SK-N-SH (cell line): ENCODE results near the gene LGSN. TPM values are rescaled to one million over a fixed set of nuclear protein-coding genes. Genes with fewer than 3 reads are reported as not detected.

Experiments
- CTCF ChIA-PET: fragments of 300-600, 350-600 bp; formaldehyde crosslinking; extraction: SDS; loops from one replicate; lab custom pipeline; 2021; lab: Yijun Ruan, JAX
- POLR2A ChIA-PET: fragments of 350-600 bp; sonication (Branson Sonifier 250); formaldehyde crosslinking; extraction: SDS; loops from one replicate; lab custom pipeline; 2020; ENCODE audit warnings: antibody characterized with exemption, inconsistent platforms; lab: Yijun Ruan, JAX
- DNase-seq: peaks from one replicate; pipeline ENCODE4 v3.0.0; 2012
- H2AFZ ChIP-seq: fragments of 200-600 bp; sonication (generic); 2 replicates; pipeline ENCODE4 v1.8.1; 2016; ENCODE audit warnings: antibody characterized with exemption, mild to moderate bottlenecking, low read depth
- H3F3A ChIP-seq: fragments of 200-600 bp; sonication (generic); replicated peaks from 2 replicates; pipeline ENCODE3; 2016; ENCODE audit warnings: antibody characterized with exemption, mild to moderate bottlenecking; ENCODE audit not compliant: insufficient read depth
- H3K27ac ChIP-seq, 2 experiments: fragments of 200-500 bp in 1 of 2; fragments of 200-600 bp in 1 of 2; sonication (Bioruptor generic) in 1 of 2; sonication (generic), shearing (Covaris generic) in 1 of 2; 2 replicates each; pipeline versions ENCODE4 v1.5.1 to v1.6.1; 2014 to 2016; ENCODE audit warnings: low read depth in 2 of 2, inconsistent platforms in 1 of 2, low read length in 1 of 2, mild to moderate bottlenecking in 1 of 2, mixed read lengths in 1 of 2
- H3K27me3 ChIP-seq: fragments of 200-600 bp; sonication (generic), shearing (Covaris generic); 2 replicates; pipeline ENCODE4 v1.6.1; 2016; ENCODE audit warnings: mixed run types; ENCODE audit not compliant: insufficient read depth
- H3K36me3 ChIP-seq, 2 experiments: fragments of 200-500 bp in 1 of 2; fragments of 200-600 bp in 1 of 2; sonication (Bioruptor generic) in 1 of 2; sonication (generic) in 1 of 2; replicated peaks in 1 of 2; 2 replicates each; pipeline versions ENCODE3 to v1.5.1; 2014 to 2016; ENCODE audit warnings: low read length in 1 of 2, mild to moderate bottlenecking in 1 of 2; ENCODE audit not compliant: insufficient read depth in 2 of 2, control insufficient read depth in 1 of 2
- H3K4me1 ChIP-seq, 2 experiments: fragments of 200-500 bp in 1 of 2; fragments of 200-600 bp in 1 of 2; sonication (Bioruptor generic) in 1 of 2; sonication (generic), shearing (Covaris generic) in 1 of 2; 2 replicates each; pipeline versions ENCODE4 v1.5.1 to v1.6.1; 2014 to 2016; ENCODE audit warnings: low read depth in 1 of 2, low read length in 1 of 2, mixed run types in 1 of 2; ENCODE audit not compliant: insufficient read depth in 2 of 2, control insufficient read depth in 1 of 2
- H3K4me2 ChIP-seq: fragments of 200-600 bp; sonication (generic), shearing (Covaris generic); 2 replicates; pipeline ENCODE4 v1.6.1; 2017; ENCODE audit warnings: mixed run types
- H3K4me3 ChIP-seq, 2 experiments: fragments of 200-500 bp in 1 of 2; fragments of 200-600 bp in 1 of 2; sonication (Bioruptor generic) in 1 of 2; sonication (generic), shearing (Covaris generic) in 1 of 2; 2 replicates each; pipeline versions ENCODE4 v1.5.1 to v1.8.1; 2014 to 2016; ENCODE audit warnings: low read depth in 2 of 2, inconsistent platforms in 1 of 2, low read length in 1 of 2, mild to moderate bottlenecking in 1 of 2, mixed read lengths in 1 of 2, moderate library complexity in 1 of 2
- H3K79me2 ChIP-seq: fragments of 200-600 bp; sonication (generic); 2 replicates; pipeline ENCODE4 v1.8.1; 2017; ENCODE audit warnings: mild to moderate bottlenecking; ENCODE audit not compliant: insufficient read depth
- H3K9ac ChIP-seq: fragments of 200-600 bp; sonication (generic); 2 replicates; pipeline ENCODE4 v1.6.1; 2017; ENCODE audit warnings: mixed run types
- H3K9me2 ChIP-seq: fragments of 200-600 bp; sonication (generic); 2 replicates; pipeline ENCODE4 v1.6.1; 2017; ENCODE audit warnings: mixed run types
- H3K9me3 ChIP-seq: fragments of 200-600 bp; sonication (generic); 2 replicates; pipeline ENCODE4 v1.6.1; 2017; ENCODE audit warnings: mixed run types, mild to moderate bottlenecking, moderate library complexity
- H4K20me1 ChIP-seq: fragments of 200-600 bp; sonication (generic); 2 replicates; pipeline ENCODE4 v1.6.1; 2017; ENCODE audit warnings: mild to moderate bottlenecking, mixed run types; ENCODE audit not compliant: insufficient read depth
- CHD2 ChIP-seq: fragments of 150-350 bp; IDR thresholded peaks from 2 replicates; pipeline ENCODE4 v1.6.1; 2018; ENCODE audit warnings: low read length; ENCODE audit not compliant: partially characterized antibody
- ELF1 ChIP-seq: IDR thresholded peaks from 2 replicates; pipeline ENCODE4 v1.4.0; 2012
- EP300 ChIP-seq, 2 experiments: IDR thresholded peaks; 2 replicates each; pipeline versions ENCODE4 v1.4.0 to v1.6.1; 2012; ENCODE audit warnings: borderline replicate concordance in 1 of 2, low read depth in 1 of 2, low read length in 1 of 2
- FOSL2 ChIP-seq: IDR thresholded peaks from 2 replicates; pipeline ENCODE4 v1.4.0; 2012; ENCODE audit warnings: low read depth, mild to moderate bottlenecking, moderate library complexity, borderline replicate concordance
- FOXM1 ChIP-seq: IDR thresholded peaks from 2 replicates; pipeline ENCODE4 v1.4.0; 2012; ENCODE audit warnings: low read depth, mild to moderate bottlenecking
- IRF3 ChIP-seq: fragments of 150-350 bp; IDR thresholded peaks from 2 replicates; pipeline ENCODE4 v1.6.1; 2016; ENCODE audit warnings: mild to moderate bottlenecking, low read depth, low read length
- JUND ChIP-seq: IDR thresholded peaks from 2 replicates; pipeline ENCODE4 v1.4.0; 2012
- MEF2A ChIP-seq: IDR thresholded peaks from 2 replicates; pipeline ENCODE4 v1.4.0; 2012; ENCODE audit warnings: low read depth, borderline replicate concordance
- NFIC ChIP-seq: IDR thresholded peaks from 2 replicates; pipeline ENCODE4 v1.4.0; 2012; ENCODE audit warnings: borderline replicate concordance
- NRF1 ChIP-seq: IDR thresholded peaks from 2 replicates; pipeline ENCODE4 v1.6.1; 2012; ENCODE audit warnings: low read depth, mild to moderate bottlenecking, low read length
- POLR2AphosphoS5 ChIP-seq: IDR thresholded peaks from 2 replicates; pipeline ENCODE4 v1.6.1; 2012; ENCODE audit warnings: low read depth, low read length
- RCOR1 ChIP-seq: fragments of 150-350 bp; IDR thresholded peaks from 2 replicates; pipeline ENCODE4 v1.6.1; 2017; ENCODE audit warnings: antibody characterized with exemption, low read length
- REST ChIP-seq: IDR thresholded peaks from 2 replicates; pipeline ENCODE4 v1.6.1; 2012; ENCODE audit warnings: mild to moderate bottlenecking, low read depth, low read length, moderate library complexity
- SMC3 ChIP-seq: IDR thresholded peaks from 2 replicates; pipeline ENCODE4 v1.6.1; 2012; ENCODE audit warnings: low read depth, low read length, improper control_type of control experiment
- TCF12 ChIP-seq: IDR thresholded peaks from 2 replicates; pipeline ENCODE4 v1.4.0; 2012
- TEAD4 ChIP-seq: IDR thresholded peaks from 2 replicates; pipeline ENCODE4 v1.4.0; 2012; ENCODE audit warnings: mild to moderate bottlenecking, borderline replicate concordance; ENCODE audit not compliant: insufficient read depth
- WGBS: methylation state at CpG from one replicate; pipeline ENCODE4 v1.1.6; 2017; ENCODE audit warnings: low lambda C conversion rate; 5-methylcytosine and 5-hydroxymethylcytosine counted together
- polyA plus RNA-seq, 3 experiments: library from polyadenylated mRNA; depleted of rRNA; stranded (reverse); fragments of >200 nt; gene quantifications; 2 replicates each; pipeline ENCODE4 v1.2.3, GENCODE V29; 2012
- TF ChIP-seq, protein P1 (sequence below): IDR thresholded peaks from 2 replicates; pipeline ENCODE4; 2012
- TF ChIP-seq, protein P2 (sequence below): fragments of 200-600 bp; sonication (generic); IDR thresholded peaks from 2 replicates; pipeline ENCODE4 v1.6.1; 2017; ENCODE audit warnings: antibody characterized with exemption, mild to moderate bottlenecking, moderate library complexity

The LGSN gene
- polyA plus RNA-seq, 1 of the 3 experiments (the other 2 are of a cell fraction): not detected

- H3K36me3 ChIP-seq: no peaks in the 10 kb centered on the region
- peaks cover 0 to 15% of the 10 kb centered on the region in 2 experiments; a peak in 2 of 4 replicates for H3K4me1 ChIP-seq
- no peaks in the 10 kb centered on the region for H3K9me3 ChIP-seq
- ChIA-PET POLR2A (no interaction called here), CTCF (interaction anchor here (1.0 to 1.5 kb wide), 2 partner anchors 417 to 425 kb away, joined by 3 read pairs; no protein-coding TSS in a partner anchor)
- H3K4me3 ChIP-seq: no peak overlapping the region
- H4K20me1 ChIP-seq: no peaks in the 10 kb centered on the region
- H3K79me2 ChIP-seq: no peaks in the 10 kb centered on the region
- H3K9ac ChIP-seq: peak overlapping the region; percentile 17; the same call in 1 of the 2 replicates
- peak overlapping the region in 1 of 2 experiments; percentile 94; a peak in 2 of 4 replicates for H3K27ac ChIP-seq
- no peaks in the 10 kb centered on the region for H3K9me2 ChIP-seq
- TF ChIP-seq CHD2 (no peak), JUND (peak; percentile 94), SMC3 (no peak), FOXM1 (peak; percentile 87; the same call in 1 of the 2 replicates), TCF12 (peak; percentile 90), NRF1 (no peak), POLR2AphosphoS5 (peak; percentile 53; the same call in 1 of the 2 replicates), MEF2A (peak; percentile 79), NFIC (peak; percentile 63; the same call in 1 of the 2 replicates), TEAD4 (peak; percentile 80), FOSL2 (peak; percentile 96), EP300 (IDR thresholded peaks at IDR 0.05; ENCODE audit: borderline replicate concordance in 1 of 2, low read depth in 1 of 2, low read length in 1 of 2) (peak; percentile 22 to 88; a peak in 2 of 4 replicates)
- TF ChIP-seq, protein P1, sequence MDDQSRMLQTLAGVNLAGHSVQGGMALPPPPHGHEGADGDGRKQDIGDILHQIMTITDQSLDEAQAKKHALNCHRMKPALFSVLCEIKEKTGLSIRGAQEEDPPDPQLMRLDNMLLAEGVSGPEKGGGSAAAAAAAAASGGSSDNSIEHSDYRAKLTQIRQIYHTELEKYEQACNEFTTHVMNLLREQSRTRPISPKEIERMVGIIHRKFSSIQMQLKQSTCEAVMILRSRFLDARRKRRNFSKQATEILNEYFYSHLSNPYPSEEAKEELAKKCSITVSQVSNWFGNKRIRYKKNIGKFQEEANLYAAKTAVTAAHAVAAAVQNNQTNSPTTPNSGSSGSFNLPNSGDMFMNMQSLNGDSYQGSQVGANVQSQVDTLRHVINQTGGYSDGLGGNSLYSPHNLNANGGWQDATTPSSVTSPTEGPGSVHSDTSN: peak; percentile 74; the same call in 1 of the 2 replicates
- H3K4me2 ChIP-seq: peak overlapping the region; percentile 48; the same call in 1 of the 2 replicates
- H2AFZ ChIP-seq: no peak overlapping the region
- WGBS: 1% methylated on average over 2 of the region's 2 CpGs
- H3F3A ChIP-seq: peaks cover 14% of the 10 kb centered on the region
- DNase-seq: no peak
- H3K27me3 ChIP-seq: no peaks in the 10 kb centered on the region
Observed at GRCh38 chr6:63347599-63347998, 27.8 kb upstream of the LGSN start.

DNA sequence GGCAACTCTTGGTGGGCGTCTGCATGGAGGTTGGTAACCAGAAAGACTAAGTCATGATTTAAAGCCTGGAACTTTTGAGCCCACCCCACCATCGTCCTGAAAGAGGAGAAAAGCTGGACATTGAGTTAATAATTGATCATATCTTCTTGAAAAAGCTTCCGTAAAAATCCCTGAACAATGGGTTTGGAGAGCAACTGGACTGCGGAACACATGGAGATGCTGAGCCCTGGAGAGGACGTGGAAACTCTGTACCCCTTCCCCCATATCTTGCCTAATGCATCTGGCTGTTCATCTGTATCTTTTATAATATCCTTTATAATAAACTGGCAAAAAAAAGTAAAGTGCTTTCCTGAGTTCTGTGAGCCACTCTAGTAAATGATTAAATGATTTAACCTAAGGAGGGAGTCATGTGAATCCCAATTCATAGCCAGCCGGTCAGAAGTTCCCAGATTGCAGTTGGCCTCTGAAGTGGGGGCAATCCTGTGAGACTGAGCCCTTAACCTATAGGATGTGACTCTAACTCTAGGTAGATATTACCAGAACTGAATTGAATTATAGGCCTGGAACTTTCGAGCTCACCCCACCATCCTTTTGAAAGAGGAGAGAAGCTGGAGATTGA lies 26.5 kb upstream of the LGSN start:
- no peaks in the 10 kb centered on the region for H3K9me3 ChIP-seq
- 92% methylated on average over 7 of the region's 7 CpGs for WGBS
- DNase-seq: no peak
- H3K4me1 ChIP-seq: peaks cover 0 to 15% of the 10 kb centered on the region in 2 experiments; a peak in 2 of 4 replicates
- no peaks in the 10 kb centered on the region for H4K20me1 ChIP-seq
- no peaks in the 10 kb centered on the region for H3K79me2 ChIP-seq
- no peaks in the 10 kb centered on the region for H3K9me2 ChIP-seq
- no peaks in the 10 kb centered on the region for H3K36me3 ChIP-seq
- CTCF ChIA-PET: no interaction called here
- no peak overlapping the region for H2AFZ ChIP-seq
- no peak overlapping the region for H3K4me2 ChIP-seq
- no peak overlapping the region for H3K9ac ChIP-seq
- H3K27me3 ChIP-seq: no peaks in the 10 kb centered on the region
- TF ChIP-seq IRF3: no peak
- TF ChIP-seq SMC3: no peak
- no peak for TF ChIP-seq JUND
- no peak for TF ChIP-seq REST
- no peak for TF ChIP-seq POLR2AphosphoS5
- no peak for TF ChIP-seq RCOR1
- no peak for TF ChIP-seq ELF1
- TF ChIP-seq FOXM1: no peak
- TF ChIP-seq, protein P2, sequence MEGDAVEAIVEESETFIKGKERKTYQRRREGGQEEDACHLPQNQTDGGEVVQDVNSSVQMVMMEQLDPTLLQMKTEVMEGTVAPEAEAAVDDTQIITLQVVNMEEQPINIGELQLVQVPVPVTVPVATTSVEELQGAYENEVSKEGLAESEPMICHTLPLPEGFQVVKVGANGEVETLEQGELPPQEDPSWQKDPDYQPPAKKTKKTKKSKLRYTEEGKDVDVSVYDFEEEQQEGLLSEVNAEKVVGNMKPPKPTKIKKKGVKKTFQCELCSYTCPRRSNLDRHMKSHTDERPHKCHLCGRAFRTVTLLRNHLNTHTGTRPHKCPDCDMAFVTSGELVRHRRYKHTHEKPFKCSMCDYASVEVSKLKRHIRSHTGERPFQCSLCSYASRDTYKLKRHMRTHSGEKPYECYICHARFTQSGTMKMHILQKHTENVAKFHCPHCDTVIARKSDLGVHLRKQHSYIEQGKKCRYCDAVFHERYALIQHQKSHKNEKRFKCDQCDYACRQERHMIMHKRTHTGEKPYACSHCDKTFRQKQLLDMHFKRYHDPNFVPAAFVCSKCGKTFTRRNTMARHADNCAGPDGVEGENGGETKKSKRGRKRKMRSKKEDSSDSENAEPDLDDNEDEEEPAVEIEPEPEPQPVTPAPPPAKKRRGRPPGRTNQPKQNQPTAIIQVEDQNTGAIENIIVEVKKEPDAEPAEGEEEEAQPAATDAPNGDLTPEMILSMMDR: no peak
- TF ChIP-seq, all 33 proteins: peak for 0
- Histone ChIP-seq H3K4me3 (no peak overlapping the region), H3F3A (peaks cover 14% of the 10 kb centered on the region), H3K27ac (no peak overlapping the region)
- POLR2A ChIA-PET: no interaction called here
